NCI-H748 (cell line): ENCODE results near the gene SH2D5.

Source experiments
- DNase-seq: peaks from one replicate; lab custom pipeline; 2025; ENCODE audit not compliant: unreplicated experiment; lab: John Stamatoyannopoulos, UW

Gene SH2D5

DNA sequence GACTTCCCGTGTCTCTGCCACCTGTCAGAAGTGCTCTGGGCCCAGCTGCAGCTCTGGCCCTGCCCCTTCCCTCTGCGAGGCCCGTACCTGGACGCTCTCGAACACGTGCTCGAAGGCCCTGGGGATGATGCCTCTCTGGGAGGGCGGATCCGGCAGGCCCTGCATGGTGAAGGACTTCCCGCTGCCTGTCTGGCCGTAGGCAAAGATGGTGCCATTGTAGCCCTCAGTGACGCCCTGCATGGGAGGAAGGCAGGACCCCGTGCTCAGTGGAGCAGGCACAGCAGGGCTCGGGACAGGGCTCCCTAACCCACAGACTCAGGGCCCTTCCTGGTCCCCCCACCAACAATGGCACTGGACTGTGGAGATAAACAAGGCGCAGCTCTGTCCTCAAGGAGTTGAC is 17.1 kb downstream of the SH2D5 start:
- no peak for DNase-seq

DNA sequence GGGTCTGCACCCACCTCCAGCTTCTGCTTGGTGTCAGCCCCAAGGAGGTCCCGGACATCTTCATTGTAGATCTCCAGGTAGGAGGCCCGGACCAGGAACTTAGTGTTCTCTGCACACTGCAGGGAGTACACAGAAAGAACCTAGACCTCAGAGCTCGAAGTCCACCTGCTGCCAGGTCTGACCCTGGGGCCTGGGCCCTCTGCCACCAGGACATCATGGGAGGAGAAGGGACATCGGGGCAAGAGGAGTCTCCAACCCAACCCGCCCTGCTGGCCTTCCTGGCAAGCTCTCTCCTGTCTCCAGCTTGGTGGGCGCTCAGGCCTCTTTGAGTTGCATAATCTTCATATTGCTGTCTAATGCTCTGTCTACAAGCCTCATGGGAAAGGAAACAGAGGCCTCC is 19.1 kb downstream of the SH2D5 start:
- DNase-seq: no peak

GRCh38 chr1:20712215-20712577 is 20.3 kb downstream of the SH2D5 start:
- DNase-seq: no peak

DNA sequence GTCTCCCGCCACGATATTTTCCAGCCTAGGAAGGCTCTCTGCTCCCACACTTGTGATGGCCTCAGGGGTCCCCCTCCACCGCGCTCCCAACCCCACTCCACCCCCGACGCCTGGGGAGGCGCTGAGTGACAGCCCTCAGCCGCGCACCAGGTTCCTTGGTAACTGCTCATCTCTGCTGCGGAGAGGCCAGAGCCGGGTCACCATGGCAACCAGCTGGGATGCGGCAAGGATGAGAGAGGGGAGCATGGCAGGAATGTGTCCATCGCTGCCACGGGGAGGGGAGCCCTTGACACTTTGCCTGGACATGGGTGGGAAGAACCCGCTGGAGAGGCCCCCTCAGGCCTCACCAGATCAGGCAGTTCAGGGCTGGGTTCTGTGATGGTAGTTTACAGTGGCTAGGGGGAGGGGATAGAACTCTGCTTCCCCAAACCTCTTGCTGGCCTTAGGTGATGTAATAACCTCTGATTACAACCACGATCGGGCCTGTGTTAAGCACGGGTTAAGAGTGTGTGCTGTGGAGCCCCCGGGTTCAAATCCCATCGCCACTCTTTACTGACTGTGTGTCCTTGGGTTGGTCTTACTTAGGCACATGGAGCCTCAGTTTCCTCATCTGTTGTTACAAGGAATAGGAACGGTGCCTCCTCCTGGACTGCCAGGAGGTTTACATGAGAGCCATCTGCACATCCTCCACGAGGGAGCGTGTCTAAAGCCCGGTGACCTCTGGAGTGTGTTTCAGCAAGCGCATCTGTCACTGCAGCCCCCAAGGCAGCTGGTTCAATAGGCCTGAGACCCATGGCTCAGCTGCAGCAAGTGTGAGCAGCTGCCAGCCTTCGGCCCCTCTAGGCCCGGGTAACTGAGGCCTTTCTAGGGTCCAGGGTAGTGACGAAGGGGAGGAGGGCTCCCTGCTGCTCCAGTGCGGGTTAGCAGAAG is 21.0 kb downstream of the SH2D5 start:
- DNase-seq: peak; percentile 49

DNA sequence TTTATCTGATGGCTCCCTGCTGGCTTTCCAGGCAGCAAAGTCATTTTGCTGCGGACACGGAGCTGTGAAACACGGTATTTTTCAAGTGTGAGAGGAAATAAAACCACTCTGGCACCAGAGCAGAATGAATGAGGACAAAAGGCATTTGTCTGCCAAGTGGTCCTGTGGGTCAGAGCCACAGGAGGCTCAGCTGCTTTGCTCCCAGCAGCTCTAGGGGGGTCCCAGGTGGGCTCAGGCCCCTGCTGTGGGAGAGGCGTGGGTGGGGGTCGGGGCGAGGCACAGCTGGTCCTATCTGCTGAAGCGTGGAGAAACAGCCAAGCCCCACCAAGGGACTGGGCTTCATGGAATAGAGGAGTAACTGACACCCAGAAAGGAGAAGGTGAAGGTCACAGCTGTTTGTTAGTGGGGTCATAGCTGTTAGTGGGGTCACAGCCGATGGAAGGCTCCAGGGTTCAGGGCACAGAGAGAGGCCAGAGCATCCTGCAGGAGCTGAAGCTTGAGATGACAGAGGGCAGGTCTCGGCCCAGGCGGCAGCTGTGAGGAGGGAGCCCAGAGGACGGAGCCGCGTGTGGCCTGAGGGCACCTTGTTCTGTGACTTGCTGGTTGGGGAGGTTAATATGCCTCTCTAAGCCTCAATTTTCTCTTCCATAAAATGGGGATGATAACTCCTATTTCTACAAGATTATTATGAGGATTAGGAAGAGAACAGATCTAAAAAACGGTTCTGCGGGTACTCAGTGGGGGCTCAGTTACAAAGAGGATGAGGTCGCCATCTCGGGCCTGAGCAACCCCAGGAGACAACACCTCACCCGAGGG is 21.8 kb downstream of the SH2D5 start:
- DNase-seq: no peak

- no peak for DNase-seq
Measured at GRCh38 chr1:20709868-20710267, 22.6 kb downstream of the SH2D5 start.

- no peak for DNase-seq
Measured at GRCh38 chr1:20708891-20709290, 23.6 kb downstream of the SH2D5 start.

- DNase-seq: no peak
Measured at GRCh38 chr1:20708057-20708456, 24.4 kb downstream of the SH2D5 start.

GRCh38 chr1:20706841-20707240 is 25.7 kb downstream of the SH2D5 start:
- DNase-seq: no peak

- no peak for DNase-seq
Measured at GRCh38 chr1:20705203-20705755, 27.2 kb downstream of the SH2D5 start.

DNA sequence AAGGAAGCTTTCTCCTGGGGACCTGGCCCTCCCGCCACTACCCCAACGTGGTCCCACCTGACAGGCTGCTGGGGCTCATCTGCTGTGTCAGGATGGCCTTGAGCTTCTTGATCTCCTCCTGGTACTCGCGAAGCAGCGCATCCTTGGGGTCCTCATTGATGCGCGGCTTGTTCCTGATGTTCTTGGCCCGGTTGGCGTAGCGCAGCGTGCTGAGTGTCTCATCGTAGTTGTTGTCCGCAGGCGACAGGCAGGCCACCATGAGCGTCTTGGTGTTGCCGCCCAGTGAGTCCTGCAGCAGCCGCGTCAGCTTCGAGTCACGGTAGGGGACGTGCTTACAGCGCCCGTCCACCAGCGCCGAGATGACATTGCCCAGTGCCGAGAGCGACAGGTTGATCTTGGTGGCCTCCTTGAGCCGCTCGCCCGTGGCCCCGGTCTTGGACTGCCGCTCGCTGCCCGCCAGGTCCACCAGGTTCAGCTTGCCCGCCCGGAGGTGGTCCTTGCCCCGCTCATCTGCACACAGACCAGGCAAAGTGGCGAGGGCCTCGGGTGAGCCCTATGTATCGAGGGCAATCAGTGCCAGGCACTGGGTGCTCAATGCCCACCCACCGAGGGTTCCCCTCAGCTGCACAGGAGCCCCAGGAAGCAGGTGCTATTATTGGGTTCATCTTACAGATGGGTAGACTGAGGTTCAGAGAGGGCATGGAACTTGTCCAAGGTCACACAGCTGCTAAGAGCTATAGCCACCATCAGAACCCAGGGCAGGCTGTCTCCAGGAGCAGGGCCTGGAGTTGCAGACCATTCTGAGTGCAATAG is 27.9 kb downstream of the SH2D5 start:
- DNase-seq: no peak

- DNase-seq: no peak
Measured at GRCh38 chr1:20703124-20703756, 29.3 kb downstream of the SH2D5 start.

DNA sequence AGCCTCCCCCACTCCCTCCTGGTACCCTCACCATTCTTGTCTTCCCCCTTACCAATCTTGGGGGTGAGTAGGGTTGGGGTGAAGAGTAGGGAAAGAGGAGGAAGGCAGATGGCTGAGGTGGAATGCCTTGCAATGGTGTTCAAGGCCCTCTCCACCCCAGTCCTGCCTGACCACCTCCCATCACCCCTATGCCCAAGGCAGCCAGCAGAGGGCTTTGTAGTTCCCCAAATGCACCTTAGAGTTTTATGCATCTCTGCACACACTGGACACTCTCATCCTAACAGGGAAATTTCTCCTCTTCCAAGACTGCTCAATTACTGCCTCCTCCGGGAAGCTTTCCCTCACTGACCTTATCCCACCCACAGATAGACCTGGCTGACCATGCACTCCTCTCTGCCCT is 30.1 kb downstream of the SH2D5 start:
- DNase-seq: no peak

DNA sequence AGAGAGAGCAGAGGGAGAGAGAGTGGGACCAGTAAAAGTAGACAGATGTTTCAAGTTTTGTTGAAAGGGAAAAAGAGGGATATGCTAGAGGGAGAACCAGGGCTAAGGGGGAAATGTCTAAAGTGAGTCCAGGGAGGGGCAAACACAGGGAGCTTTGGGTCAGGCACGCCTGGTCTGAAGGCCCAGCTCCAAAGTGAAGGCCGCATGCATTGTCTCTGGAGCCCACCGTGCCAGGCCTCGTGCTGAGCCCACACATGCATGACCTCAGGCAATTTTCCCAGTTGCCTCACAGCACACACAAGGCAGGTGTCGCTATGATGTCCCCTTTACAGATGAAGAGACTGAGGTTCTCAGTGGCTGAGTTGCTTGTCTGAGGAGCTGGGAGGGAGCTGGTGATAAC is 30.7 kb downstream of the SH2D5 start:
- no peak for DNase-seq

DNA sequence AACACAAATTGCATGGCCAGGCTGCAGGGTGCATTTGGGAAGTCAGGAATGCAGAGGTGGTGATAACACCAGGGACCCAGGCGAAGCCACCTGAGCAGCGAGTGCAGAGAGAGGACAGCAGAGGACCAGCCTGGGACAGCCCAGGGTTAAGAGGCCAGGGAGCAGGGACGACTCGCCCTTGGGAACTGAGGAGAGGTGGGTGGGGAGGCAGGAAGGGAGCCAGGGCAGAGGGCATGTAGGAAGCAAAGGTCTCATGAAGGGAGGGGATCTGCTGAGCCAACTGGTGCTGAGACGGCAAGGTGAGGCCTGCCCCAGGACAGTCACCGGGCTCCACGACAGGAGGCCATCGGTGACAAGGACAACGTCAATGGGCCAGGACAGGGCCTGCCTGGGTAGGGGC is 31.1 kb downstream of the SH2D5 start:
- no peak for DNase-seq

DNA sequence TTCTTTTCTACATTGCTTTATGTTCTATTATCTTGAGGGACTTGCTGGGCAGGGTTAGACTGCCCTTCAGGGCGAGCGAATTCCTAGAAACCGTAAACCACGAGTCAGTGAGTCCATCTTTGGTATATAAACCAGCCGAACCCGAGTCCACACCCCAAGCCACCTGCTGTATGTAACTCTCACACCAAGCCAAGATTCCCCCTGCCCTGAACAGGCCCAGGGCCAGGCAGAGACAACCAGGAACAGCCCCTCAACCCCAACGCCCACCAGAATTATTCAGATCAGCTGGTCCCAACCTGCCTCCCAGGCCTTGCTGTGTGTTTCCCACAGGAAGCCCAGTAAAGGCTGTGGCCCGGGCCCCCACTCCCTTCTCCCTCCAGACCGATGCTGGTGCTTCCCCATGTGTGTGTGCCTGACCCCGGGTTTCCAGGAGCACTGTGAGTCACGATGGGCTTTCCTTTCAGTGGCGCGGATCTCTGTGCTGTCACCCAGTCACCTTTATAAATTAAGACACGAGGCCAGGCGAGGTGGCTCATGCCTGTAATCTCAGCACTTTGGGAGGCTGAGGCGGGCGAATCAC is 31.8 kb downstream of the SH2D5 start:
- no peak for DNase-seq

DNA sequence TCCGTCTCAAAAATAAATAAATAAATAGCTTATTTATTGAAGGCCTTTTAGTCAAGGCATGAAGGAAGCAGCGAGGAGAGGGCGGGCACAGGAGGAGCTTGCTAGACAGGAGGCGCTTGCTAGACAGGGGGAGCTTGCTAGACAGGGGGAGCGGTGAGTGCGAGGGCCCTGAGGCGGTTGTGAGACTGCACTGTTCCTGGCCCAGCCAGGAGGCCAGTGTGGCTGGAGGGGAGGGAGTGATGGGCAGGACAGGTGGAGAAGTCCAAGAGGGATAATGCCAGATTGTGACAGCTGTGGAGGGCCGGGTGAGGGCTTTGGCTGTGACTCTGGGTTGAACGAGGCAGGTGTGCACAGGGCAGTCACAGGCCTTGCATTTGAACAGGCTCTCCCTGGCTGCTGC is 32.9 kb downstream of the SH2D5 start:
- DNase-seq: no peak

- no peak for DNase-seq
Measured at GRCh38 chr1:20698195-20698910, 34.1 kb downstream of the SH2D5 start.

DNA sequence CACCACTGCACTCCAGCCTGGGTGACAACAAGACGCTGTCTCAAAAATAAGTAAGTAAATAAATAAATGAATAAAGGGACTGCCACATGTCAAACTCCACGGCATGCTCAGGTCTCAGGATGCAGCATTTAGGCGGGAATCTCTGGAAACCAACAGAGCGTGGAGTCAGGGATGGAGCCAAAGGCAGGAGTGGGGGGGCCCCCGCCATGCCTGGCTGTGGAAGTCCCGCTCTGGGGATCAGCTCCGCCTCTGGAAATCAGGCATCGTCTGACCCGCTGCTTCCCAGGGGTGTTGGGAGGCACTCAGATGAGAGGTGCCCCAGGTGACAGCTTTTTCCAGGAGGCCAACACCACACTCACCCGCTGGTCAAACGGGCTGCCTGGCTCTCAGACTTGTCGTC is 34.9 kb downstream of the SH2D5 start:
- no peak for DNase-seq
